ENCODE results near the gene ADAMTS9.

ADAMTS9 gene

GRCh38 chr3:64612916-64613526, 74.8 kb downstream of the ADAMTS9 start:
- Histone ChIP-seq H3K36me3 (replicated peaks; ENCODE audit: low read depth, low read length) (no peaks in the 10 kb centered on the region), H3K9me3 (ENCODE audit: insufficient read depth, low read length) (no peaks in the 10 kb centered on the region), H3K79me2 (ENCODE audit: low read length) (no peaks in the 10 kb centered on the region), H3K27ac (ENCODE audit: low read length) (no peak overlapping the region), H3K9ac (ENCODE audit: low read length) (no peak overlapping the region), H3K27me3 (ENCODE audit: low read depth, low read length) (no peaks in the 10 kb centered on the region; the same call in 1 of the 2 replicates), H2AFZ (ENCODE audit: low read depth, low read length) (no peak overlapping the region), H3K4me2 (ENCODE audit: low read length) (no peak overlapping the region), H3K4me1 (ENCODE audit: low read length) (no peaks in the 10 kb centered on the region), H3K4me3 (ENCODE audit: low read length) (no peak overlapping the region), H4K20me1 (ENCODE audit: insufficient read depth, low read length) (no peaks in the 10 kb centered on the region)
- TF ChIP-seq CTCF (IDR thresholded peaks at IDR 0.05; ENCODE audit: low read depth, low read length) (no peak), EZH2phosphoT487 (IDR thresholded peaks at IDR 0.05; ENCODE audit: low read depth) (no peak)

- TF ChIP-seq EZH2phosphoT487 (IDR thresholded peaks at IDR 0.05; ENCODE audit: low read depth), result no peak
- TF ChIP-seq CTCF (IDR thresholded peaks at IDR 0.05; ENCODE audit: low read depth, low read length), result no peak
- no peak overlapping the region for H2AFZ ChIP-seq (ENCODE audit: low read depth, low read length)
- H3K27ac ChIP-seq (ENCODE audit: low read length), result no peak overlapping the region
- H3K9me3 ChIP-seq (ENCODE audit: insufficient read depth, low read length), result no peaks in the 10 kb centered on the region
- no peak overlapping the region for H3K4me3 ChIP-seq (ENCODE audit: low read length)
- H3K36me3 ChIP-seq (replicated peaks; ENCODE audit: low read depth, low read length), result no peaks in the 10 kb centered on the region
- H3K27me3 ChIP-seq (ENCODE audit: low read depth, low read length), result no peaks in the 10 kb centered on the region; the same call in 1 of the 2 replicates
- H3K9ac ChIP-seq (ENCODE audit: low read length), result no peak overlapping the region
- no peak overlapping the region for H3K4me2 ChIP-seq (ENCODE audit: low read length)
- no peaks in the 10 kb centered on the region for H3K79me2 ChIP-seq (ENCODE audit: low read length)
- no peaks in the 10 kb centered on the region for H4K20me1 ChIP-seq (ENCODE audit: insufficient read depth, low read length)
- no peaks in the 10 kb centered on the region for H3K4me1 ChIP-seq (ENCODE audit: low read length)
These were observed 75.5 kb downstream of the ADAMTS9 start for GRCh38 chr3:64612082-64612860.

GRCh38 chr3:64608741-64609140, 79.1 kb downstream of the ADAMTS9 start:
- H3K4me2 ChIP-seq (ENCODE audit: low read length), result no peak overlapping the region
- no peak overlapping the region for H3K9ac ChIP-seq (ENCODE audit: low read length)
- H2AFZ ChIP-seq (ENCODE audit: low read depth, low read length), result no peak overlapping the region
- no peak overlapping the region for H3K27ac ChIP-seq (ENCODE audit: low read length)
- H3K36me3 ChIP-seq (replicated peaks; ENCODE audit: low read depth, low read length), result no peaks in the 10 kb centered on the region
- H3K4me3 ChIP-seq (ENCODE audit: low read length), result no peak overlapping the region
- no peaks in the 10 kb centered on the region for H3K4me1 ChIP-seq (ENCODE audit: low read length)
- no peaks in the 10 kb centered on the region for H4K20me1 ChIP-seq (ENCODE audit: insufficient read depth, low read length)
- no peaks in the 10 kb centered on the region for H3K79me2 ChIP-seq (ENCODE audit: low read length)
- TF ChIP-seq EZH2phosphoT487 (IDR thresholded peaks at IDR 0.05; ENCODE audit: low read depth) (no peak), CTCF (IDR thresholded peaks at IDR 0.05; ENCODE audit: low read depth, low read length) (no peak)
- no peaks in the 10 kb centered on the region for H3K27me3 ChIP-seq (ENCODE audit: low read depth, low read length)
- no peaks in the 10 kb centered on the region for H3K9me3 ChIP-seq (ENCODE audit: insufficient read depth, low read length)

- Histone ChIP-seq H3K27me3 (ENCODE audit: low read depth, low read length) (no peaks in the 10 kb centered on the region), H3K36me3 (replicated peaks; ENCODE audit: low read depth, low read length) (no peaks in the 10 kb centered on the region), H3K9ac (ENCODE audit: low read length) (no peak overlapping the region), H3K4me3 (ENCODE audit: low read length) (no peak overlapping the region), H4K20me1 (ENCODE audit: insufficient read depth, low read length) (no peaks in the 10 kb centered on the region), H3K79me2 (ENCODE audit: low read length) (no peaks in the 10 kb centered on the region), H2AFZ (ENCODE audit: low read depth, low read length) (no peak overlapping the region), H3K9me3 (ENCODE audit: insufficient read depth, low read length) (no peaks in the 10 kb centered on the region), H3K4me2 (ENCODE audit: low read length) (no peak overlapping the region), H3K4me1 (ENCODE audit: low read length) (no peaks in the 10 kb centered on the region), H3K27ac (ENCODE audit: low read length) (no peak overlapping the region)
- no peak for TF ChIP-seq CTCF (IDR thresholded peaks at IDR 0.05; ENCODE audit: low read depth, low read length)
- TF ChIP-seq EZH2phosphoT487 (IDR thresholded peaks at IDR 0.05; ENCODE audit: low read depth), result no peak
These were observed 80.7 kb downstream of the ADAMTS9 start for GRCh38 chr3:64607032-64607551.

All from OCI-LY3 (cell line).